SK-N-DZ (cell line): ENCODE data around the gene ADGRG7. TPM values are rescaled to one million over a fixed set of nuclear protein-coding genes. Genes with fewer than 3 reads are reported as not detected.
A peak's percentile ranks its signal among the peaks of the same experiment; 100 is the strongest.
"Not testable (repeated sequence)": the region's sequence is repeated elsewhere in the genome, so short reads cannot be mapped to it uniquely, and the experiment has no call there.

Experiments
- DNase-seq: peaks from one replicate; pipeline ENCODE4 v3.0.0-alpha.2; 2015; ENCODE audit warnings: low spot score
- polyA plus RNA-seq, 2 experiments: library from polyadenylated mRNA; depleted of rRNA; stranded (reverse); fragments of >200 nt; gene quantifications; 2 replicates each; pipeline ENCODE4 v1.2.3, GENCODE V29; 2014

Gene ADGRG7, protein sequence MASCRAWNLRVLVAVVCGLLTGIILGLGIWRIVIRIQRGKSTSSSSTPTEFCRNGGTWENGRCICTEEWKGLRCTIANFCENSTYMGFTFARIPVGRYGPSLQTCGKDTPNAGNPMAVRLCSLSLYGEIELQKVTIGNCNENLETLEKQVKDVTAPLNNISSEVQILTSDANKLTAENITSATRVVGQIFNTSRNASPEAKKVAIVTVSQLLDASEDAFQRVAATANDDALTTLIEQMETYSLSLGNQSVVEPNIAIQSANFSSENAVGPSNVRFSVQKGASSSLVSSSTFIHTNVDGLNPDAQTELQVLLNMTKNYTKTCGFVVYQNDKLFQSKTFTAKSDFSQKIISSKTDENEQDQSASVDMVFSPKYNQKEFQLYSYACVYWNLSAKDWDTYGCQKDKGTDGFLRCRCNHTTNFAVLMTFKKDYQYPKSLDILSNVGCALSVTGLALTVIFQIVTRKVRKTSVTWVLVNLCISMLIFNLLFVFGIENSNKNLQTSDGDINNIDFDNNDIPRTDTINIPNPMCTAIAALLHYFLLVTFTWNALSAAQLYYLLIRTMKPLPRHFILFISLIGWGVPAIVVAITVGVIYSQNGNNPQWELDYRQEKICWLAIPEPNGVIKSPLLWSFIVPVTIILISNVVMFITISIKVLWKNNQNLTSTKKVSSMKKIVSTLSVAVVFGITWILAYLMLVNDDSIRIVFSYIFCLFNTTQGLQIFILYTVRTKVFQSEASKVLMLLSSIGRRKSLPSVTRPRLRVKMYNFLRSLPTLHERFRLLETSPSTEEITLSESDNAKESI
- polyA plus RNA-seq (2014; cell fraction: cytosol; rRNA removed) = not detected in 2 replicates
- 0.09 TPM in 1 of 2 replicates, not detected in the other for polyA plus RNA-seq (2014; cell fraction: nucleus; rRNA removed)

- DNase-seq = no peak
These were observed at the start of gene ADGRG7 for GRCh38 chr3:100609305-100609704. Gene ADGRG7, plus strand, starts transcription at chr3:100609601. Its CDS starts 256 bp downstream, at chr3:100609857.

DNA sequence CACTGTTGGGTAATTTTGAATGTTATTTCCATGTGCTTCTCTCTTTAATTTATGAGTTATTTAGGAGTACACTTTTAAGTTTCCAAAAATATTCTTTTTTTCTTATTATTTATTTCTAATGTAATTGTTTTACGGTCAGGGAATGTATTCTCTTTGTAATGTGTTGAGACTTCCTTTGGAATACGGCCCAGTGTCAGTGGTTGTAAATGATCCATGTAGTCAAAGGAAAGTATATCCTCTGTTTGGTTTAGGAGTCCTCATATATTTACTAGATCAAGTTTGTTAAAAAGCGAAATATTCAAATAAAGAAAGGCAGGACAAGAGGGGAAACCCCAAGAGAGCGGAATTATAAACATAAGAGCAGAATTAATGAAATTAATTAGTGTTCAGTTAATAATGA, 49.0 kb upstream of the ADGRG7 start:
- no peak for DNase-seq

DNA sequence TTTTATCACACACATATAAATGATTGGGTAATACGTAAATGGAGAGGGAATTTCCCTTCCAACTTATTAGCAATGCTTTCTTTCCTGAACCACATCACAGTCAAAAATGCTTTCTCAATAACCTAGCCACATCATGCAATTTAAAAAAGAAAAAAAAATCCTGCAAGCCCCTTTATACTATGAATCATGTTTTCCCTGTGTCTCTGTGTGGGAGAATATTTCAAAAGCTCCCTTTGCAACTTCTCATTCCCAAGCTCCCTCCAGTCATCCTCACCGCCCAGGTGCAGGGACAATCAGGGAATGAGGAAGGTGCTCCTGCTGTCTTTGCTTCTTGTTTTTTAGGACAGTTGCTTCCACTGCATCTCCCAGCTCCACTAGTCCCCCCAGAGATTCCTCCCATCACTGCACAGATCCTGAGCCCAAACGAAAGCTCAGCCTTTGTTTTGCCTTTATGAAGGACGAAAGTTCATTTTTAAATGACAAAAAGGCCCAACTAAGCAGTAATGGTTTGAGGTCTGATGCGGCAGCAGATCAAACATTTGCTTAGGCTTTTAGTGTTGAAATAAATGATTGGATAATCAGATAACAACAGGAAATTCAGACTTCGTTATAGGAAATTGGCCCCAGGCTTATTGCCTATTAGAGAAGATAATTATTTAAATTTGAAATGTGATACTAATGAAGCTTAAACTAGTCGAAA, 47.8 kb upstream of the ADGRG7 start:
- no peak for DNase-seq

GRCh38 chr3:100562224-100562857, 47.1 kb upstream of the ADGRG7 start:
- no peak for DNase-seq

DNA sequence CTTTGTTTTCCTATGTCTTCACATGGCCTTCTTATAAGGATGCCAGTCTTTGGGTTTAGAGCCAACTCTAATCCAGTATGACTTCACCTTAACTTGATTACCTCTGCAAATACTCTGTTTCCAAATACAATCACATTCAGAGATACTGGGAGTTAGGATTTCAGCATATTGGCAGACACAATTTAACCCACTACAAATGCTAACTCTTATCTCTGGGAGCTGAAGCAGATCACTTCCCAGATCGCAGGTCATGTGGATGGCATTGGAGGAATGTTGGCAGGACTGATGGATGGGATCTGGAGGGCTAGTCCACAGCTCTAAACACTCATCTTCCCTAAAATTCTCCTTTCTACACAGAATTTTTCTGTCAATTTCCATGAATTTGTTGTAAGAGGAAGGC, 46.2 kb upstream of the ADGRG7 start:
- DNase-seq = no peak

DNA sequence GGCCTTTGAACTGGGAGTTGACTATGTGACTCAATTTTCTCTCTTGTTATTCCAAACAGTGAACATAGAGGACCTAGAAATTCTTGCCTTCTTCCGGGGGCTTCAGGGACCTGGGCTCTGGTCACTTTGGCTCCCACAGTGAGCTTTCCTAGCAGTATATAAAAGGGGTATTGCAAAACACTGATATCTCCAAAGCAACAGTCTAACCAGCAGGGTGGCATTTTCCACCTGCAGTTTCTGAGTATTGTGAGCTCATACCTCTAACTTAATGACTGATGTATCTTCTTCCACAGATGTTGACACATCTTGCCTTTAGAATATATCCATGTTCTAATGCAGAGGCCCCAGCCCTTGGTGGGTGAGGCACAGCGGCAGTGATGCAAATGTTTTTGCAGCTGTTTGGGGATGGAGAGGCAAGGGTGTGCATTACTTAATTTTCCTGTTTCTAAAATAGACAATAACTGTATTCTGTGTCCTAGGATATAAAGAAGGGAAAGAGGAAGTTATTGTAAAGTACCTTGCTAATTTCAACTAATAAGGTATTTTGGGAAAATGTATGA, 45.7 kb upstream of the ADGRG7 start:
- no peak for DNase-seq

DNA sequence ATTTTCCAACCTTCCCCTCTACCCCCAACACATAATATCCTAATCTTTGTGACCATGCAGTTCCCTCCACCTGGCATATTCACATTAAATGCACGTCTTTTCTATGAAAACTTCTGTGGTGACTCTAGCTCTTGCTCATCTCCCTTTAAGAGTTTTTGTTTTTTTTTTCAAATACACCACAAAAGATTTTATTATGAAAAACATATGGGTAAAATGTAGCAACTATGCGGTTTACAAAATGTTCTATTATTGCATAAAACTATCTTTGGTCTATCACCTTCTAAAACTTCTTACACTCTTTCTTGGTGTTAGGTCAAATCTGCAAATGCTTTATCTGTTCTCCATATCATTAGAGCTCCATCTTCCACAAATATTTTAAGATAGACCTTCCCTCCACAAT, 38.6 kb upstream of the ADGRG7 start:
- no peak for DNase-seq

- no peak for DNase-seq
These were observed 34.9 kb upstream of the ADGRG7 start for GRCh38 chr3:100574536-100574935.

DNA sequence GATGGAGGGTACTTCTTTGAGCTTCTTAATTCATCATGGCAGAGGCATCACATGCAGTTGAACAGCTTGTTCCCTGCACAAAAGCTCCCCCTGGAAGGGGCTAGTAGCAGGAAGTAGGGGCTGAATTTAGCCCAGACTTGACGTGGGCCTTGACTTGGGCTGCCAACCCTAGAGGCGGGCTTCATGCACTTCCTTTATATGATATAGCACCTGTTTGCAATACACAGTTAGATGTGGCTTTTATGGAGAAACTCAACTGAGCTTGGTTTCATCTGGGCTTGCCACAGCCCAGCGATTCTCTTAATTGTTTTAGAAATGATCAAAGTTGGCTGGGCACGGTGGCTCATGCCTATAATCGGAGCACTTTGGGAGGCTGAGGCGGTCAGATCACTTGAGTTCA, 33.7 kb upstream of the ADGRG7 start:
- DNase-seq = no peak

DNA sequence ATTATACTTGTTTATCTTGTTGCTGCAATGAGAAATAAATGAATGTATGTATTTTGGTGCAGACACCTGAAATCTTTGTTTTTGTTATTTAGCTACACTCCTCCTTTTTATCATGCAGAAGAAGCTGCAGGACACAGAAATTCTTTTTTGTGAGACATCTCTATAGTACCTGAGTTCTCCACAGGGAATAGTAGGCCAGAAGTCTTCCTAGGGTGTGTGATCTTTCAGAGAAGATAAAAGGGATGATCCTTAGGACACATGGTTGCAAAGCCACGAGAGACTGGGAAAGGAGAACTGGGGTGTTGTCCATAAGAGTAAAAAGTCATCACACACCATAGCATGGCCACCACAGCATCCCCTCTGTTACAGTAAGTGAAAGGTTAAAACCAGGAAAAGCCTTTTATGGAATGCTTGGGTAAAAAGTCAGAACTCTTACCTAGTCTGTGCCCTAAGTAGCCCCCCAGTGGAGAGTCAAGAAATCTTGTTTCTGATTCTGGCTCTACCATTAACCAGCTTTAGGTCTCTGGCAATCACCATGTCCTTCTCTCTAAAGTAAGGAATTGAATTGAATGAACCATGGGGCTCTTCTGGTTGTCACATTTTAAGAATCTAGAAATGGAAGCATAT, 31.9 kb upstream of the ADGRG7 start:
- DNase-seq = no peak

GRCh38 chr3:100578646-100579045, 30.8 kb upstream of the ADGRG7 start:
- no peak for DNase-seq

GRCh38 chr3:100580147-100580546, 29.3 kb upstream of the ADGRG7 start:
- DNase-seq = no peak

- DNase-seq = no peak
These were observed 27.8 kb upstream of the ADGRG7 start for GRCh38 chr3:100581650-100582049.

GRCh38 chr3:100582157-100582556, 27.2 kb upstream of the ADGRG7 start:
- not testable (repeated sequence) for DNase-seq

GRCh38 chr3:100584101-100584660, 25.2 kb upstream of the ADGRG7 start:
- no peak for DNase-seq

DNA sequence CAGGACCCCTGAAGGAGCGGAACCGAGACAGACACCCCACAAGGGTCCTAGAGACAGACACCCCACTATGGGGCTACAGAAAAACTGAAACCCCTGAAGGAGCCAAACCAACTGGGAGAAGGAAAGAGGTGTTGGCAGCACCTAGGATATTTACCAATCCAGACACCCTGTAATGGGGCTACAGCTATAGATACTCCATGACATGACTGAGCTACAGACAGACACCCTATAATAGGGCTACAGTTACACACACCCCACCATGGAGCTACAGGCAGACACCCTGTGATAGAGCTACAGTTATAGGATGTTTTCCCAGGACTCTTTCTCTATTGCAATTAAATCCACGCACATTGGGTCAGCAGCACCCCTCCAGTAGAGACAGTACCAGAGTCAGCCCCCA, 22.6 kb upstream of the ADGRG7 start:
- DNase-seq = no peak

- DNase-seq = no peak
These were observed 21.1 kb upstream of the ADGRG7 start for GRCh38 chr3:100588251-100588650.

DNA sequence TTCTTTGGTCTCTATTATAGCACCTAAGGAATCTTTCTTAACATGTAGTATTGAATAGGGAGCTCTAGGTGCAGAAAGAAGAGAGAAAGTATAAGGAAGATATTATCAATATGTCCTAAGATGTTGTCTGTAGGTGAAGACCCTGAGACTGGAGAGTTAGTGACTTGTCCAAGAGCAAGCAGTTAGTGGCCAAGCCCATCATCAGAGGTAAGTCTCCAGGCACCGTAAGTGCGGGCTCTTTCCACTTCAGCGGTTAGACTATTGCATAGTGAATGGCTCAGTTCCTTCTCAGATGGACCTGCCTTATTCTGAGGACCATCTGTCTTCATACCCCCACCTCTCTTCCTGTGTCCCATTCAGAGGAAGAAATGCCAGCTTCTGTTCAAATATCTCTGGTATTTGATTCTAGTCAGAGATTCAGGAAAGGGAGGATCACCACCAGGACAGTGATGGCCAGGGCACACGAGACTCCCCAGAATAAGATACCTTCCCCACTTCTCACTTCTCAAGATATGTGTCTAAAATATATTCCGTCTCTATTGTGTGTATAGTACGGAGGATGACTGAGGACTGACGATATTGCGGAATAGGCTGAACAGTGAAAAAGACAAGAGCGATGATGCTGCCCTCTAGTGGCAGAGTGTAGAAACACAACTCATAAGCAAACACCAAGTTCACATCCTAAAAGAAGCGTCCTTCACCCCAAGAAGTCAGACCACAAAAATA, 19.1 kb upstream of the ADGRG7 start:
- DNase-seq = peak; percentile 67

- DNase-seq = no peak
These were observed 18.6 kb upstream of the ADGRG7 start for GRCh38 chr3:100590840-100591147.

GRCh38 chr3:100591411-100591810, 18.0 kb upstream of the ADGRG7 start:
- DNase-seq = no peak
